DOHH2 (cell line): Measurements from ENCODE around the gene PPP3CA.

Experiments used
- H3F3A ChIP-seq: fragments of 200-600 bp; sonication (generic), shearing (Covaris generic); 2 replicates; pipeline ENCODE4 v1.6.0; 2016; ENCODE audit warnings: antibody characterized with exemption, mild to moderate bottlenecking; ENCODE audit not compliant: control insufficient read depth, insufficient read depth
- H3K27ac ChIP-seq: fragments of 200-600 bp; sonication (generic); 2 replicates; pipeline ENCODE4 v1.5.1; 2014; ENCODE audit warnings: low read depth, mild to moderate bottlenecking, low read length, moderate library complexity
- H3K27me3 ChIP-seq: fragments of 200-600 bp; sonication (generic); 2 replicates; pipeline ENCODE4 v1.6.1; 2014; ENCODE audit warnings: mild to moderate bottlenecking, low read length, mixed read lengths; ENCODE audit not compliant: control insufficient read depth
- H3K36me3 ChIP-seq: fragments of 200-600 bp; sonication (generic); 2 replicates; pipeline ENCODE4 v1.6.1; 2014; ENCODE audit warnings: mild to moderate bottlenecking, low read length, moderate library complexity, mixed read lengths; ENCODE audit not compliant: control insufficient read depth
- H3K4me1 ChIP-seq: fragments of 200-600 bp; sonication (generic); 2 replicates; pipeline ENCODE4 v1.6.1; 2014; ENCODE audit warnings: mild to moderate bottlenecking, low read length, mixed read lengths; ENCODE audit not compliant: control insufficient read depth
- H3K4me2 ChIP-seq: fragments of 200-600 bp; sonication (generic); 2 replicates; pipeline ENCODE4 v1.6.0; 2014; ENCODE audit warnings: mild to moderate bottlenecking, low read length, moderate library complexity
- H3K4me3 ChIP-seq: fragments of 200-600 bp; sonication (generic); 2 replicates; pipeline ENCODE4 v1.5.1; 2014; ENCODE audit warnings: mild to moderate bottlenecking, low read length, mixed read lengths
- H3K79me2 ChIP-seq: fragments of 200-600 bp; sonication (generic); 2 replicates; pipeline ENCODE4 v1.6.1; 2014; ENCODE audit warnings: mild to moderate bottlenecking, low read length, mixed read lengths; ENCODE audit not compliant: control insufficient read depth
- H3K9me2 ChIP-seq: fragments of 200-600 bp; sonication (generic); replicated peaks from 2 replicates; pipeline ENCODE4 v1.6.1; 2014; ENCODE audit warnings: mild to moderate bottlenecking, low read length, mixed read lengths; ENCODE audit not compliant: control insufficient read depth
- H3K9me3 ChIP-seq: fragments of 200-600 bp; sonication (generic); 2 replicates; pipeline ENCODE4 v1.6.1; 2014; ENCODE audit warnings: antibody characterized with exemption, low read length, mixed read lengths; ENCODE audit not compliant: control insufficient read depth, insufficient read depth
- H4K20me1 ChIP-seq: fragments of 200-600 bp; sonication (generic); 2 replicates; pipeline ENCODE4 v1.6.0; 2014; ENCODE audit warnings: low read depth, mild to moderate bottlenecking, antibody characterized with exemption, low read length, moderate library complexity; ENCODE audit not compliant: control insufficient read depth, insufficient read depth
- CTCF ChIP-seq: fragments of 200-600 bp; sonication (generic); IDR thresholded peaks from one replicate; pipeline ENCODE4 v1.5.1; 2014; ENCODE audit warnings: antibody characterized with exemption, mild to moderate bottlenecking, low read depth, low read length; ENCODE audit not compliant: poor library complexity, severe bottlenecking
- EZH2phosphoT487 ChIP-seq: fragments of 200-600 bp; sonication (generic); IDR thresholded peaks from 2 replicates; pipeline ENCODE4 v1.6.1; 2017; ENCODE audit warnings: borderline replicate concordance, mild to moderate bottlenecking, antibody characterized with exemption, low read length, moderate library complexity, mixed read lengths

The PPP3CA gene

GRCh38 chr4:101366331-101366730 is 19.0 kb upstream of the PPP3CA start:
- H3K4me3 ChIP-seq, result no peak overlapping the region
- H3K27ac ChIP-seq, result no peak overlapping the region
- TF ChIP-seq EZH2phosphoT487 (no peak), CTCF (no peak)
- H3K36me3 ChIP-seq, result no peaks in the 10 kb centered on the region
- no peaks in the 10 kb centered on the region for H3K79me2 ChIP-seq
- H3K4me1 ChIP-seq, result peaks cover 17% of the 10 kb centered on the region
- H3K9me2 ChIP-seq, result no peaks in the 10 kb centered on the region
- no peak overlapping the region for H3K4me2 ChIP-seq
- H3K9me3 ChIP-seq, result no peaks in the 10 kb centered on the region
- H3K27me3 ChIP-seq, result no peaks in the 10 kb centered on the region
- no peaks in the 10 kb centered on the region; the same call in 1 of the 2 replicates for H3F3A ChIP-seq
- H4K20me1 ChIP-seq, result no peaks in the 10 kb centered on the region

DNA sequence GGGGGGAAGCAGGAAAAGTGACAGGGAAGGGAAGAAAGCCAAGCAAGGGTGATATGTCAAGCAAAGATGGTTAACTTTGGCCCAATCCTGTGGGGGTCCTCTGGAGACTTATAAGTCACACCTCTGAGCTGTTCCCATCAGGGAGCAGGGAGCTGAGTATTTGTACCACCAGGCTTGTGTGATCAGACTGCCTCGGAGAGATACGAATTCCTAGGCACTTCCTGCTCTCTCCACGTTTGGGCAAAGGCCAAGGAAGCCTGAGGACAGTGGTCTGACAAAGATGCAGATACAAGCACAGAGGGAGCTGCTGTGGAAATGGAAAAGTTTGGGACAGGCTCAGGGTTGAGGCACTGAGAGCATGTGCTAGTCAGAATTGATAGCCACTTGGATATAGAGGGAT is 10.4 kb upstream of the PPP3CA start:
- peaks cover 35% of the 10 kb centered on the region for H3K4me1 ChIP-seq

DNA sequence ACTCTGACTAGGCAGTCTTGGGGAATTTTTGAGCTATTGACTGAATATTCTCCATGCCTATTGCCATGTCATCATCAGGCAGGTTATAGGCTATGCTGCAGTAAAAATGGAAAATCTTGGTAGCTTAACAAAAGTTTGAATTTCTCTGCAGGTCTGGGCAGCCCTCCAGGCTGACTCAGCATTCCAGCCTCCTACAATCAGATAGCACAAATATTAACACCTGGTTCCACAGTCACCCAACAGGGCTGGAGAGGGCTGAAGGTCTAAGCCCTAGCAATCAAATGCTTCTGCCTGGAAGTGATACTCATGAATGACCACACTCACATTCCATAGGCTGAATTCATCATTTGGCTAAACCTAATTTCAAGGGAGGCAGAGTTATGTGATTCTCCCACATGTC is 9.6 kb upstream of the PPP3CA start:
- H3K4me3 ChIP-seq, result no peak overlapping the region
- TF ChIP-seq CTCF (no peak), EZH2phosphoT487 (no peak)
- H3K27me3 ChIP-seq, result no peaks in the 10 kb centered on the region
- no peaks in the 10 kb centered on the region for H3K9me3 ChIP-seq
- H3K4me2 ChIP-seq, result no peak overlapping the region
- no peaks in the 10 kb centered on the region; the same call in 1 of the 2 replicates for H3K9me2 ChIP-seq
- no peak overlapping the region for H3K27ac ChIP-seq
- no peaks in the 10 kb centered on the region for H3K36me3 ChIP-seq
- peaks cover 38% of the 10 kb centered on the region for H3K4me1 ChIP-seq
- no peaks in the 10 kb centered on the region for H4K20me1 ChIP-seq
- H3K79me2 ChIP-seq, result no peaks in the 10 kb centered on the region
- H3F3A ChIP-seq, result no peaks in the 10 kb centered on the region

More for the DNA sequence above, 10.4 kb upstream of the PPP3CA start:
- Histone ChIP-seq H3F3A (no peaks in the 10 kb centered on the region), H3K79me2 (no peaks in the 10 kb centered on the region), H3K27me3 (no peaks in the 10 kb centered on the region), H4K20me1 (no peaks in the 10 kb centered on the region), H3K36me3 (no peaks in the 10 kb centered on the region), H3K9me3 (no peaks in the 10 kb centered on the region), H3K4me2 (no peak overlapping the region), H3K27ac (no peak overlapping the region), H3K9me2 (no peaks in the 10 kb centered on the region; the same call in 1 of the 2 replicates), H3K4me3 (no peak overlapping the region)
- TF ChIP-seq CTCF (no peak), EZH2phosphoT487 (no peak)
